Neuronal stem cell (in vitro differentiated cells): ENCODE measurements around the gene ABHD16B.
A peak's percentile ranks its signal among the peaks of the same experiment; 100 is the strongest.

ENCODE experiments used
- DNase-seq: peaks from one replicate; pipeline ENCODE4 v3.0.0-alpha.2; 2013; ENCODE audit warnings: low spot score
- H2AFZ ChIP-seq: one replicate; pipeline ENCODE4 v1.6.1; 2013; ENCODE audit warnings: mild to moderate bottlenecking, low read length, inconsistent platforms
- H2AK5ac ChIP-seq: 2 replicates; pipeline ENCODE4 v1.6.1; 2013; ENCODE audit warnings: low read depth, mild to moderate bottlenecking, inconsistent platforms, low read length, moderate library complexity, mixed read lengths
- H2BK120ac ChIP-seq: 2 replicates; pipeline ENCODE4 v1.6.1; 2013; ENCODE audit warnings: low read depth, mild to moderate bottlenecking, inconsistent platforms, low read length, moderate library complexity, mixed read lengths
- H2BK12ac ChIP-seq: one replicate; pipeline ENCODE4 v1.6.1; 2013; ENCODE audit warnings: low read length, inconsistent platforms
- H2BK15ac ChIP-seq: 2 replicates; pipeline ENCODE4 v1.6.1; 2013; ENCODE audit warnings: mild to moderate bottlenecking, low read length, inconsistent platforms, mixed read lengths
- H2BK5ac ChIP-seq: one replicate; pipeline ENCODE4 v1.6.1; 2013; ENCODE audit warnings: inconsistent platforms, mild to moderate bottlenecking, low read length, moderate library complexity
- H3K14ac ChIP-seq: one replicate; pipeline ENCODE4 v1.6.1; 2013; ENCODE audit warnings: low read length, inconsistent platforms
- H3K18ac ChIP-seq: 2 replicates; pipeline ENCODE4 v1.6.1; 2013; ENCODE audit warnings: low read length, inconsistent platforms
- H3K23ac ChIP-seq: 2 replicates; pipeline ENCODE4 v1.6.1; 2013; ENCODE audit warnings: low read depth, mild to moderate bottlenecking, mixed read lengths, low read length, inconsistent platforms; ENCODE audit not compliant: poor library complexity
- H3K27ac ChIP-seq: replicated peaks from 3 replicates; pipeline ENCODE4 v1.5.1; 2013; ENCODE audit warnings: low read length, inconsistent platforms
- H3K27me3 ChIP-seq, 3 experiments: 2 replicates each; pipeline ENCODE4 v1.6.1; 2013; ENCODE audit warnings: low read length in 3 of 3, mild to moderate bottlenecking in 2 of 3, inconsistent platforms in 1 of 3, low read depth in 1 of 3, mixed read lengths in 1 of 3, moderate library complexity in 1 of 3; ENCODE audit not compliant: control insufficient read depth in 3 of 3, insufficient read depth in 3 of 3
- H3K36me3 ChIP-seq, 2 donors: replicated peaks in 1 of 2; 2 replicates each; pipeline ENCODE4 v1.6.1; 2013; ENCODE audit warnings: low read length in 2 of 2; ENCODE audit not compliant: control insufficient read depth in 2 of 2, insufficient read depth in 2 of 2
- H3K4ac ChIP-seq: 2 replicates; pipeline ENCODE4 v1.6.1; 2013; ENCODE audit warnings: inconsistent platforms, mild to moderate bottlenecking, low read length, moderate library complexity
- H3K4me1 ChIP-seq, 2 donors: 1 replicate in 1 of 2; 2 replicates in 1 of 2; pipeline ENCODE4 v1.6.1; 2013; ENCODE audit warnings: low read length in 2 of 2, low read depth in 1 of 2; ENCODE audit not compliant: control insufficient read depth in 2 of 2, insufficient read depth in 1 of 2
- H3K4me2 ChIP-seq: one replicate; pipeline ENCODE4 v1.6.1; 2013; ENCODE audit warnings: mild to moderate bottlenecking, low read length, inconsistent platforms; ENCODE audit not compliant: insufficient read depth, poor library complexity, severe bottlenecking
- H3K4me3 ChIP-seq, 2 donors: 2 replicates each; pipeline ENCODE4 v1.5.1; 2013; ENCODE audit warnings: low read length in 2 of 2, mild to moderate bottlenecking in 2 of 2, inconsistent platforms in 1 of 2, moderate library complexity in 1 of 2
- H3K79me1 ChIP-seq: one replicate; pipeline ENCODE4 v1.6.1; 2013; ENCODE audit warnings: low read depth, mild to moderate bottlenecking, inconsistent platforms, low read length, moderate library complexity
- H3K9ac ChIP-seq: one replicate; pipeline ENCODE4 v1.6.1; 2013; ENCODE audit warnings: mild to moderate bottlenecking, low read depth, low read length, inconsistent platforms; ENCODE audit not compliant: poor library complexity
- H3K9me3 ChIP-seq, 2 donors: replicated peaks in 1 of 2; 2 replicates each; pipeline versions ENCODE3 to v1.6.1; 2013; ENCODE audit warnings: low read length in 2 of 2, mild to moderate bottlenecking in 2 of 2, inconsistent platforms in 1 of 2, low read depth in 1 of 2, mixed read lengths in 1 of 2, moderate library complexity in 1 of 2; ENCODE audit not compliant: control insufficient read depth in 2 of 2, insufficient read depth in 1 of 2
- H4K8ac ChIP-seq: one replicate; pipeline ENCODE4 v1.6.1; 2013; ENCODE audit warnings: low read depth, mild to moderate bottlenecking, inconsistent platforms, low read length, moderate library complexity
- H4K91ac ChIP-seq: one replicate; pipeline ENCODE4 v1.6.1; 2013; ENCODE audit warnings: low read length, low read depth, mild to moderate bottlenecking, inconsistent platforms; ENCODE audit not compliant: poor library complexity
- WGBS, 2 donors: extraction: QIAGEN DNeasy Blood & Tissue Kit; methylation state at CpG; one replicate each; pipeline ENCODE4 v1.1.7; 2013; ENCODE audit warnings: missing lambda C conversion rate in 2 of 2, mixed read lengths in 1 of 2; ENCODE audit not compliant: insufficient read length in 2 of 2, insufficient replicate concordance in 1 of 2; ENCODE audit errors: extremely low coverage in 2 of 2; 5-methylcytosine and 5-hydroxymethylcytosine counted together

ABHD16B gene

DNA sequence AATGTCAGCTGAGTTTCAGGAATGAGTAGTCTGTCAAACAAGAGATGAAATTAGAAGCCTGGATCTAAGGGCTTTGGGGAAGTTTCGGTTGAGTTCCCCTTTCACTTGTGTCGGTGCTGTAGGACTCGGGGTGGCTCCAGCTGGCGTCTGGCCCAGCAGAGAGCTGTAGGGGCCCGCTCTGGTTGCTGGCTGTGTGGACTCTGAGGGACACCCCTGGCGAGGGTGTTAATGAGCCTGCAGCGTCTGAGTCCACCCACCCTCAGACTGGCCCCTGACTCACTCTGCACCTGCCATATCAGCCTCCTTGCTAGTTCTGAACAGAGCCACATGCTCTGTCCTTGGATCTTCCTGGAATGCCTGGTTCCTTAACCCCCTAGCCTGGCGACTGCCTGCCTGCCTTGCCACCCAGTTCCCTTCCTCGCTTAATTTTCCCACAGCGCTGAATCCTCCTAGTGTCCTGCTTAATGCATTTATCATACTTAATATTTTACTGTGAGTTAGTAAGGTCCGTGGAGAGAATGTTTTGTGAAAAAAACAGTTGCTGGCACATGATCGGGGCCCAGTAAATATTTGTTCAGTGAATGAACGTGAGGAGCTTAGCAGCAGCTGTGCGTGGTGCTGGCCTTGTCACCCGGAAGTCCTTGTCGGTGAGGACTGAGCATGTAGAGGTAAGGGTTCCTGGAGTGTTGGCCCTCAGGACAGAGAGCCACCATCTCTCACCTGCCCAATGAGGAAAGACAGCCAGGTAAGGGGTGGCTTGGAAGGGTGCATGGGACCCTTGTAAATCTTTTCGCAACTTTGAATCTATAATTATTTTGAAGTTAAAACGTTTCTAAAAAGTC, 35.2 kb downstream of the ABHD16B start:
- H2AFZ ChIP-seq: no peak overlapping the region
- no CpG with 5 or more reads among the region's 18 CpGs for WGBS, 2 donors
- no peak for DNase-seq
- H4K91ac ChIP-seq: no peak overlapping the region
- no peak overlapping the region for H3K27ac ChIP-seq
- H2BK12ac ChIP-seq: no peak overlapping the region
- no peak overlapping the region for H3K18ac ChIP-seq
- peaks cover 8 to 21% of the 10 kb centered on the region in 2 donors for H3K36me3 ChIP-seq
- H3K4ac ChIP-seq: no peak overlapping the region
- H2BK5ac ChIP-seq: no peak overlapping the region
- H2BK15ac ChIP-seq: no peak overlapping the region
- peak overlapping the region; percentile 52 for H3K4me2 ChIP-seq
- no peaks in the 10 kb centered on the region for H3K27me3 ChIP-seq
- H3K4me1 ChIP-seq: peaks cover 9 to 12% of the 10 kb centered on the region in 2 donors
- peak overlapping the region in 1 of 2 donors; percentile 53 for H3K4me3 ChIP-seq
- no peaks in the 10 kb centered on the region for H3K9me3 ChIP-seq
- H3K14ac ChIP-seq: no peak overlapping the region
- no peak overlapping the region for H3K9ac ChIP-seq
- H2AK5ac ChIP-seq: no peak overlapping the region
- H3K23ac ChIP-seq: no peak overlapping the region
- peaks cover 10% of the 10 kb centered on the region for H3K79me1 ChIP-seq
- no peak overlapping the region for H2BK120ac ChIP-seq
- no peak overlapping the region for H4K8ac ChIP-seq

- Histone ChIP-seq H3K14ac (no peak overlapping the region), H3K4me3 (no peak overlapping the region), H2BK120ac (no peak overlapping the region), H2AFZ (no peak overlapping the region), H3K27me3 (no peaks in the 10 kb centered on the region), H3K4me1 (peaks cover 9 to 12% of the 10 kb centered on the region in 2 donors), H3K4ac (no peak overlapping the region), H3K9me3 (no peaks in the 10 kb centered on the region), H2AK5ac (no peak overlapping the region), H4K91ac (no peak overlapping the region), H3K9ac (no peak overlapping the region), H2BK5ac (no peak overlapping the region), H2BK12ac (no peak overlapping the region), H3K79me1 (peaks cover 10% of the 10 kb centered on the region), H2BK15ac (no peak overlapping the region), H3K36me3 (peaks cover 8 to 16% of the 10 kb centered on the region in 2 donors), H3K27ac (no peak overlapping the region), H3K18ac (no peak overlapping the region), H3K23ac (no peak overlapping the region), H4K8ac (no peak overlapping the region), H3K4me2 (no peak overlapping the region)
- no CpG with 5 or more reads among the region's 6 CpGs for WGBS, 2 donors
- DNase-seq: no peak
Measured at GRCh38 chr20:63897978-63898561, 36.8 kb downstream of the ABHD16B start.

- H3K4me3 ChIP-seq: no peak overlapping the region
- H3K18ac ChIP-seq: no peak overlapping the region
- no peak overlapping the region for H3K14ac ChIP-seq
- no peak for DNase-seq
- H2AFZ ChIP-seq: no peak overlapping the region
- no peak overlapping the region for H4K8ac ChIP-seq
- H3K27ac ChIP-seq: no peak overlapping the region
- no peaks in the 10 kb centered on the region for H3K9me3 ChIP-seq
- H3K4ac ChIP-seq: no peak overlapping the region
- H4K91ac ChIP-seq: no peak overlapping the region
- peak overlapping the region; percentile 30 for H3K9ac ChIP-seq
- H3K27me3 ChIP-seq: no peaks in the 10 kb centered on the region
- no peak overlapping the region for H2BK120ac ChIP-seq
- no peak overlapping the region for H2AK5ac ChIP-seq
- peaks cover 8 to 18% of the 10 kb centered on the region in 2 donors for H3K36me3 ChIP-seq
- H3K4me1 ChIP-seq: peaks cover 9 to 12% of the 10 kb centered on the region in 2 donors
- WGBS, 2 donors: no CpG with 5 or more reads among the region's 10 CpGs
- H2BK15ac ChIP-seq: no peak overlapping the region
- no peak overlapping the region for H2BK12ac ChIP-seq
- no peak overlapping the region for H3K23ac ChIP-seq
- H3K79me1 ChIP-seq: peaks cover 14% of the 10 kb centered on the region
- H2BK5ac ChIP-seq: no peak overlapping the region
- no peak overlapping the region for H3K4me2 ChIP-seq
Measured at GRCh38 chr20:63898882-63899558, 37.7 kb downstream of the ABHD16B start.

GRCh38 chr20:63900413-63900812, 39.1 kb downstream of the ABHD16B start:
- no peak overlapping the region for H3K4me3 ChIP-seq
- no peak overlapping the region for H2BK120ac ChIP-seq
- H3K23ac ChIP-seq: no peak overlapping the region
- peaks cover 17% of the 10 kb centered on the region for H3K79me1 ChIP-seq
- WGBS, 2 donors: no CpG with 5 or more reads among the region's 3 CpGs
- H2BK12ac ChIP-seq: no peak overlapping the region
- no peaks in the 10 kb centered on the region for H3K9me3 ChIP-seq
- no peak overlapping the region for H4K91ac ChIP-seq
- H3K18ac ChIP-seq: no peak overlapping the region
- no peak overlapping the region for H2AFZ ChIP-seq
- no peak for DNase-seq
- peaks cover 6 to 7% of the 10 kb centered on the region in 2 donors for H3K4me1 ChIP-seq
- H2BK5ac ChIP-seq: no peak overlapping the region
- no peak overlapping the region for H4K8ac ChIP-seq
- no peak overlapping the region for H3K14ac ChIP-seq
- no peak overlapping the region for H3K9ac ChIP-seq
- no peak overlapping the region for H2BK15ac ChIP-seq
- H3K36me3 ChIP-seq: peaks cover 8 to 21% of the 10 kb centered on the region in 2 donors
- H2AK5ac ChIP-seq: no peak overlapping the region
- no peak overlapping the region for H3K4ac ChIP-seq
- no peak overlapping the region for H3K27ac ChIP-seq
- no peaks in the 10 kb centered on the region for H3K27me3 ChIP-seq
- no peak overlapping the region for H3K4me2 ChIP-seq
